Activated T-cell treated with anti-CD3 and anti-CD28 coated beads, Interleukin-2, amount 50 U/mL, for 4 hours (primary cell): ENCODE data around the gene UBASH3A. TPM values are rescaled to one million over a fixed set of nuclear protein-coding genes. Genes with fewer than 3 reads are reported as not detected.

Experiments
- ATAC-seq, 2 donors: fragments of 200-7000 bp; cut with Tn5 transposase; one replicate each; pipeline ENCODE4 v1.10.0; 2021
- DNase-seq: peaks from one replicate; pipeline ENCODE4 v3.0.0-alpha.2; 2020
- H3K27me3 Mint-ChIP-seq: one replicate; pipeline ENCODE4 v1.8.0; 2021; ENCODE audit warnings: low read depth, mixed read lengths
- H3K36me3 Mint-ChIP-seq: one replicate; pipeline ENCODE4 v1.8.0; 2022; ENCODE audit warnings: mixed read lengths; ENCODE audit not compliant: insufficient read depth
- H3K4me1 Mint-ChIP-seq: one replicate; pipeline ENCODE4 v1.8.0; 2021; ENCODE audit warnings: low read depth, mixed read lengths
- H3K4me3 Mint-ChIP-seq: one replicate; pipeline ENCODE4 v1.8.0; 2021; ENCODE audit warnings: mild to moderate bottlenecking, moderate library complexity, mixed read lengths
- H3K9me3 Mint-ChIP-seq: one replicate; pipeline ENCODE4 v1.8.0; 2021; ENCODE audit warnings: mixed read lengths
- total RNA-seq, 3 donors: library from RNA; stranded (reverse); gene quantifications; one replicate each; pipeline ENCODE4 v1.2.1, GENCODE V29; 2021

Gene UBASH3A
- total RNA-seq, 3 donors from 2014 or later: 8.8 to 13.7 (median 11.3) TPM

GRCh38 chr21:42443181-42443785 is 39.6 kb downstream of the UBASH3A start:
- no peak for ATAC-seq
- Mint-ChIP-seq H3K27me3 (no peaks in the 10 kb centered on the region), H3K4me1 (peaks cover 36% of the 10 kb centered on the region), H3K9me3 (no peaks in the 10 kb centered on the region), H3K4me3 (no peak overlapping the region), H3K36me3 (peaks cover 66% of the 10 kb centered on the region)
- DNase-seq: no peak

GRCh38 chr21:42443876-42444744 is 40.4 kb downstream of the UBASH3A start:
- Mint-ChIP-seq H3K4me1 (peaks cover 31% of the 10 kb centered on the region), H3K9me3 (no peaks in the 10 kb centered on the region), H3K36me3 (peaks cover 62% of the 10 kb centered on the region), H3K4me3 (no peak overlapping the region), H3K27me3 (no peaks in the 10 kb centered on the region)
- DNase-seq (no peak), ATAC-seq (no peak)

GRCh38 chr21:42444745-42445059 is 41.0 kb downstream of the UBASH3A start:
- ATAC-seq (no peak), DNase-seq (no peak)
- Mint-ChIP-seq H3K27me3 (no peaks in the 10 kb centered on the region), H3K36me3 (peaks cover 57% of the 10 kb centered on the region), H3K9me3 (no peaks in the 10 kb centered on the region), H3K4me1 (peaks cover 26% of the 10 kb centered on the region), H3K4me3 (no peak overlapping the region)

GRCh38 chr21:42445311-42445710 is 41.6 kb downstream of the UBASH3A start:
- no peak overlapping the region for H3K4me3 Mint-ChIP-seq
- H3K4me1 Mint-ChIP-seq: peaks cover 26% of the 10 kb centered on the region
- peaks cover 51% of the 10 kb centered on the region for H3K36me3 Mint-ChIP-seq

GRCh38 chr21:42446531-42446930 is 42.8 kb downstream of the UBASH3A start:
- no peaks in the 10 kb centered on the region for H3K9me3 Mint-ChIP-seq
- peaks cover 42% of the 10 kb centered on the region for H3K36me3 Mint-ChIP-seq
- H3K27me3 Mint-ChIP-seq: no peaks in the 10 kb centered on the region
- no peak for DNase-seq
- peaks cover 23% of the 10 kb centered on the region for H3K4me1 Mint-ChIP-seq
- H3K4me3 Mint-ChIP-seq: no peak overlapping the region
- ATAC-seq: peak in 1 of 2 donors; percentile 20

More at GRCh38 chr21:42445311-42445710, 41.6 kb downstream of the UBASH3A start:
- ATAC-seq (no peak), DNase-seq (no peak)
- no peaks in the 10 kb centered on the region for H3K27me3 Mint-ChIP-seq
- H3K9me3 Mint-ChIP-seq: no peaks in the 10 kb centered on the region

GRCh38 chr21:42447182-42447581 is 43.5 kb downstream of the UBASH3A start:
- Mint-ChIP-seq H3K4me1 (peaks cover 23% of the 10 kb centered on the region), H3K27me3 (no peaks in the 10 kb centered on the region), H3K36me3 (peaks cover 37% of the 10 kb centered on the region), H3K9me3 (no peaks in the 10 kb centered on the region), H3K4me3 (no peak overlapping the region)
- no peak for ATAC-seq
- DNase-seq: no peak

- ATAC-seq (no peak), DNase-seq (no peak)
- H3K36me3 Mint-ChIP-seq: peaks cover 33% of the 10 kb centered on the region
- H3K9me3 Mint-ChIP-seq: no peaks in the 10 kb centered on the region
- H3K4me3 Mint-ChIP-seq: no peak overlapping the region
- no peaks in the 10 kb centered on the region for H3K27me3 Mint-ChIP-seq
- peaks cover 23% of the 10 kb centered on the region for H3K4me1 Mint-ChIP-seq
Observed at GRCh38 chr21:42447732-42448131, 44.0 kb downstream of the UBASH3A start.

GRCh38 chr21:42448686-42449085 is 45.0 kb downstream of the UBASH3A start:
- Mint-ChIP-seq H3K36me3 (peaks cover 26% of the 10 kb centered on the region), H3K27me3 (no peaks in the 10 kb centered on the region), H3K4me3 (no peak overlapping the region), H3K9me3 (no peaks in the 10 kb centered on the region), H3K4me1 (peaks cover 23% of the 10 kb centered on the region)
- no peak for DNase-seq
- ATAC-seq: no peak

GRCh38 chr21:42451941-42452340 is 48.2 kb downstream of the UBASH3A start:
- ATAC-seq (no peak), DNase-seq (no peak)
- no peaks in the 10 kb centered on the region for H3K9me3 Mint-ChIP-seq
- H3K36me3 Mint-ChIP-seq: peaks cover 11% of the 10 kb centered on the region
- H3K4me1 Mint-ChIP-seq: peaks cover 28% of the 10 kb centered on the region
- H3K4me3 Mint-ChIP-seq: no peak overlapping the region
- H3K27me3 Mint-ChIP-seq: no peaks in the 10 kb centered on the region

- Mint-ChIP-seq H3K9me3 (no peaks in the 10 kb centered on the region), H3K4me1 (peaks cover 31% of the 10 kb centered on the region), H3K4me3 (no peak overlapping the region), H3K36me3 (peaks cover 5% of the 10 kb centered on the region), H3K27me3 (no peaks in the 10 kb centered on the region)
- no peak for ATAC-seq
- DNase-seq: no peak
Observed at GRCh38 chr21:42452401-42453223, 48.9 kb downstream of the UBASH3A start.

GRCh38 chr21:42453224-42453985 is 49.7 kb downstream of the UBASH3A start:
- DNase-seq (no peak), ATAC-seq (no peak)
- H3K4me3 Mint-ChIP-seq: no peak overlapping the region
- H3K36me3 Mint-ChIP-seq: peaks cover 1% of the 10 kb centered on the region
- H3K27me3 Mint-ChIP-seq: no peaks in the 10 kb centered on the region
- H3K4me1 Mint-ChIP-seq: peaks cover 31% of the 10 kb centered on the region
- no peaks in the 10 kb centered on the region for H3K9me3 Mint-ChIP-seq

GRCh38 chr21:42453986-42454570 is 50.4 kb downstream of the UBASH3A start:
- ATAC-seq: no peak
- DNase-seq: no peak
- no peak overlapping the region for H3K4me3 Mint-ChIP-seq
- no peaks in the 10 kb centered on the region for H3K27me3 Mint-ChIP-seq
- H3K4me1 Mint-ChIP-seq: peaks cover 30% of the 10 kb centered on the region
- no peaks in the 10 kb centered on the region for H3K9me3 Mint-ChIP-seq
- H3K36me3 Mint-ChIP-seq: peaks cover under 1% of the 10 kb centered on the region

- no peaks in the 10 kb centered on the region for H3K36me3 Mint-ChIP-seq
- ATAC-seq (no peak), DNase-seq (no peak)
- no peak overlapping the region for H3K4me3 Mint-ChIP-seq
- H3K4me1 Mint-ChIP-seq: peaks cover 28% of the 10 kb centered on the region
- no peaks in the 10 kb centered on the region for H3K27me3 Mint-ChIP-seq
- no peaks in the 10 kb centered on the region for H3K9me3 Mint-ChIP-seq
Observed at GRCh38 chr21:42454786-42455185, 51.1 kb downstream of the UBASH3A start.

- H3K27me3 Mint-ChIP-seq: no peaks in the 10 kb centered on the region
- no peak overlapping the region for H3K4me3 Mint-ChIP-seq
- no peaks in the 10 kb centered on the region for H3K36me3 Mint-ChIP-seq
- no peaks in the 10 kb centered on the region for H3K9me3 Mint-ChIP-seq
- DNase-seq: no peak
- peaks cover 28% of the 10 kb centered on the region for H3K4me1 Mint-ChIP-seq
- ATAC-seq: no peak
Observed at GRCh38 chr21:42455196-42455595, 51.5 kb downstream of the UBASH3A start.
